Uterus (tissue), 2 donors: ENCODE measurements around the gene WASF2.

ENCODE experiments used
- CTCF ChIP-seq, 4 experiments: fragments of 200-600 bp in 2 of 4; fragments of 450-650 bp in 2 of 4; sonication (generic) in 2 of 4; IDR thresholded peaks; one replicate each; pipeline ENCODE4 v1.5.1; 2016 to 2019; ENCODE audit warnings: antibody characterized with exemption in 4 of 4, mild to moderate bottlenecking in 2 of 4, moderate library complexity in 1 of 4
- POLR2A ChIP-seq, 2 donors: fragments of 450-650 bp; IDR thresholded peaks; one replicate each; pipeline ENCODE4 v1.6.1; 2016; ENCODE audit warnings: antibody characterized with exemption in 2 of 2, mild to moderate bottlenecking in 1 of 2, moderate library complexity in 1 of 2

GRCh38 chr1:27406362-27406680 lies 83.6 kb downstream of the WASF2 start:
- TF ChIP-seq CTCF (IDR thresholded peaks at IDR 0.05): no peak
- no peak for TF ChIP-seq POLR2A (IDR thresholded peaks at IDR 0.05)
